Stimulated activated CD8-positive, alpha-beta memory T cell treated with anti-CD3 and anti-CD28 coated beads, Interleukin-15, amount 100 ng/mL, for 1 hour (primary cell): ENCODE results near the gene FAM162A.

Source experiments
- DNase-seq: peaks from one replicate; pipeline ENCODE4 v3.0.0-alpha.2; 2020; ENCODE audit warnings: low read depth

FAM162A gene

GRCh38 chr3:122389197-122389596, 5.2 kb downstream of the FAM162A start:
- DNase-seq, result no peak

GRCh38 chr3:122389892-122390291, 5.9 kb downstream of the FAM162A start:
- no peak for DNase-seq

GRCh38 chr3:122390665-122391064, 6.7 kb downstream of the FAM162A start:
- DNase-seq, result no peak

GRCh38 chr3:122391681-122392446, 7.9 kb downstream of the FAM162A start:
- no peak for DNase-seq

DNA sequence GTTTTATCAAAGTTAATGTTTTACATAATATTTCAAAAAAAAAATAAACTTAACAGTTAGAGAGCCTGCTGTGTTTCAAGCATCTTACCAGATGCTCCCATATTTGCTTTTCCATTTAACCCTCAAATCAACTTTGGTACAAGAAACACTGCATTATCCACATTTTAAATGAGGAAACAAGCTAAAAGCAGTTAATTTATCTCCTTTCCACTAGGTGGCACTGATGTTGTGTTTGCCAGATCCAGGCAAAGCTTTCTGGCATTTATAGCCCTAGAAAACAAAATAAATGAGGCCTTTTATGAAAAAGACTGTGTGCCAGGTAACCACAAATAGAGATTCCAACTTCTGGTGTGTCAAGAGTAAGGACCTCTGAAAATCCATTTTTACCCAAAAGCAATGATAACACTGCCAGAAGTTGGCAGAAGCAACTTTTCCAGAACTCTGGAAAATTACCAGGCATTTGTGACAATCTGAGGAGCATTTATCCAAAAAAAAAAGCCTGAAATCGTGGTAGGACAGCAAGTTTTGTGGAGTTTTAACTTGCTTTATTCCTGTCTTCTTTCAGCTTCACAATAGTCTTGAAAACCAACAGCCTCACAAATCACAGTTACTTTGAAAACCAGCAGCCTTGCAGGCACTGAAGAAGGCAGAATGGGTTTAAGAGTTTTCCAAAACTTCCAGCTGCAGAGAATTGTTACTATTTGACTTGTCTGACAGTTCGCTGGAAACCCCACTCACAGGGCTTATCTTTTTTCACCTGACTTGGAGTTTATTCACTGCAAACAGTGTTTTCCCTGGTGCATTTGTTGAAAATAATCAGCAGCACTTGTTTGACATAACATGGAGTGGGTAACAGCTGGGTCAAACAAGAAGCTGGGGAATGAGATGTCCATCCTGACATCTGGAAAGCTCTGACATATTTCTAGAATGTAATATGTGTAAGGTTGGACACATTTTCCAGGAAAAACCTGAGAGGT, 9.2 kb downstream of the FAM162A start:
- DNase-seq, result no peak

- DNase-seq, result no peak
These were observed 10.2 kb downstream of the FAM162A start for GRCh38 chr3:122394173-122394572.

- DNase-seq, result no peak
These were observed 11.6 kb downstream of the FAM162A start for GRCh38 chr3:122395582-122395981.

DNA sequence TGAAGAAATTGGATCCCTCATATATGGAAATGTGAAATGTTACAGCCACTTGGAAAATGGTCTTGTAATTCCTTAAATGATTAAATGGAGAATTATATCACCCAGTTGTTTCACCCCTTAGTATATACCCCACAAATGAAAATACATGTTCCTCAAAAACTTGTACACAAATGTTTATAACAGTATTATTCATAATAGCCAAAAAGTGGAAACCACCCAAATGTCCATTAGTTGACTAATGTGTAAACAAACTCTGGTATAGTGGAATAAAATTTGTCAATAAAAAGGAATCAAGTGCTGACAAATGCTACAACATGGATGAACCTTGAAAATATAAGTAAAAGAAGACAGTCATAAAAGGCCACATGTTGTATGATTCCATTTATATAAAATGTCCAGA, 12.5 kb downstream of the FAM162A start:
- DNase-seq, result no peak

- DNase-seq, result no peak
These were observed 13.2 kb downstream of the FAM162A start for GRCh38 chr3:122397201-122397600.

- DNase-seq, result no peak
These were observed 14.9 kb downstream of the FAM162A start for GRCh38 chr3:122398920-122399319.

GRCh38 chr3:122403489-122403888, 19.5 kb downstream of the FAM162A start:
- no peak for DNase-seq

DNA sequence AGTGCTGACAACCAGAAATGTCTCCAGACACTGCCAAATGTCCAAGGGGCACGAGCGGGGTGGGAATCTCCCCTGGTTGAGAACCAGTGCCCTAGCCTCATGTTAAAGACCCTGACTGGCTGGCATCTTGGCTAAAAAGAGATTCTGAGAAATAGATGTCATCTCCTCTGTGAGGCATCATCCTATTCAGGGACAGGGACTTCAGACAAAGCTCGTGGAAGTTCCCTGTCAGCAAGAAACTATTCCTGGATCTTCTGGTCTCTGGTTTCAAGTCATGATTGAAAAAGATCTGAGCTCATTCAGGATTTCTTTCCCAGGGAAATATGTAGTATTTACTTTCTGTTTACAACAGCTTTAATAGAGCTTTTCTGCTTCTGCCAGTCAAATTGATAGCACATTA, 21.0 kb downstream of the FAM162A start:
- no peak for DNase-seq

DNA sequence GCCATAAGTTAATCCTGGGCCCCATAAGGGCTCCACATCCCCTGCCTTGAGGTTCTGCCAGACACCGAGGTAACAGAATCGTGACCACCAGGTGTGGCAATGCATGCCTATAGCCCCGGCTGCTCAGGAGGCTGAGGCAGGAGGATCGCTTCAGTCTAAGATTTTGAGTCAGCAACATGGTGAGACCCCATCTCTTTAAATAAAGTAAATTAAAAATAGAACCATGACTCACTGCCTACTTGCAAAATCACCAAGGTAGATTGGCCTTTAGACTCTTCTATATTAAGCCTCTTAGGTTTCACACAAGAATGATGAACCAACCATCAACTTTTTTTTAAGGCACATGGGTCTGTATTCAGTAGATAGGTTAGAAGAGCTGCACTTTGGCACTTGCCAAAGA, 22.2 kb downstream of the FAM162A start:
- no peak for DNase-seq

DNA sequence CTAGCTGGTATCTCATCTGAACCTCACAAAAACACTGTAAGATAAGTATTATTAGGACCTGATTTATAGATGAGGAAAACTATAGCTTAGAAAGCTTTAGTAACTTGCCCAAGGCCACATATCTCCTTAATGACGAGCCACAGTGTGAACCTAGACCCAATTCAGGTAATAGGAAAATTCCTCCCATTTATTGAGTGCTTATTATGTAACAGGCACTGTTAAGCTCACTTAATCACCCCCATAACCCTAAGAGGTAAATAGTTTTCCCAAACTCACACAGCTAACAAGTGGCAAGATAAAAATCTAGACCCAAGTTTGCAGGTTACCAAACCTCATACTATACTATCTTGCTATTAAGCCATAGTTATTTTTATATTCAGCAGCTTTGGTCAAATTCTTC, 24.0 kb downstream of the FAM162A start:
- DNase-seq, result no peak

DNA sequence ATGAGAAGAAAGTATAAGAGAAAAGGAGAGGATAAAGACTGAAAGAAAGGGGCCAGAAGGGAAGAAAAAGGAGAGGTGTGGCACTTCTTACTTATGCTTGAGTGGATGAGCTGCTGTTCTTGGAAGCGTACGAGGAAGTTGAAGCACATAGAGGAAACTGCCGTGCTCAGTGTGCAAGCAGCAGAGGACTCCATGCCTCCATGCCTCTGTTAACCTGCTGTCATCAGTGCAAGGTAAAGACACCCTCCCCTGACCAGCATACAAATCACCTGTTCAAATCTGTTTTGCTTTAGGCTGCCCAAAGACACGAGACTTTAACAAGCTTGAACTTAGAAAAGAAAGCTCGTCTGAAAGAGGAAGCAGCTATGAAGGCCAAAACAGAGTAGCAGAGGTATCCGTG, 25.5 kb downstream of the FAM162A start:
- no peak for DNase-seq

GRCh38 chr3:122410111-122410510, 26.1 kb downstream of the FAM162A start:
- no peak for DNase-seq

GRCh38 chr3:122410639-122411038, 26.7 kb downstream of the FAM162A start:
- no peak for DNase-seq

DNA sequence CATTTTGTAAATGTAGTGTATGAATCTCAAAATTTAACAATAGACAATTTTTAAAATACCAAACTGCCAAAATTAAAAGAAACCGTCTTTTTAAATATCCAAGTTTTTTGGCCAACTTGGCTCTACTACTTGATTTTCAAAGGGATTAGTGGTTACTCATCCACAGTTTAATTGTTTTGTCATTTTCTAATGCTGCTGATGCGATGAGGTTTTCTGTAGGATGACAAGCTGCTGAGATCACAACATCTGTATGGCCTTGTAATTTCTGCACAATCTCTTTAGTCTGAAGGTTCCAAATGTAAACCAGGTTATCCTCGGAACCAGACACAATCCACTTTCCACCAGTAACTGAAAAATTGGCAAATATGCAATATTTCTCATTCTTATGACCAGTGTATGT, 30.4 kb downstream of the FAM162A start:
- DNase-seq, result no peak

DNA sequence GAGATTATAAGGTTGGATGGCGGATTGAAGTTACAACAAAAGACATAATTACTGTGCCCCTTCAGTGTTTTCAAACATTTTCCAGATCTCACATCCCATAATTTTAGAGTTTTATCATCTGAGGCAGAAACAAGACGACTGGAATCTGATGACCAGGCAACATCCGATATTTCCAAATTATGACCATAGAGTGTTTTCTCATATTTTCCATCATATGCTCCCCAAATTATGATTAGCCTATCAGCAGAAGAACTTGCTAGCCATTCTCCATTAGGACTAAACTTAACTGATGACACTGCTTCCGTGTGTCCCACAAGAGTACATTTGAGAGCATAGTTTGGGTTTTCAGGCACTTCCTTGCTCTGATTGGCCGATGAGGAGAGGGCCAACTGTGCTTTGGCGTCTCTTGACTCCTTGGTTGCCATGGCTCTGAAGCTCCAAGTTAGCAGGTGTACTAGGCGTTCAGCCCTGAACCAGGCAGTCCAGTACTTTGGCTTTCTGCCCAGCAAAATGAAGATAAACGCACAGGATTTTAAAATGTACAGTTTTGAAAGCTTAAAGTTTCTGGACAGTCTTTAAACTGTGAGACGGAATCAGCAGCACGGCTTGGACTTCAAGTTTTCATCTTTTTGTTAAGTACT, 31.2 kb downstream of the FAM162A start:
- DNase-seq, result no peak

DNA sequence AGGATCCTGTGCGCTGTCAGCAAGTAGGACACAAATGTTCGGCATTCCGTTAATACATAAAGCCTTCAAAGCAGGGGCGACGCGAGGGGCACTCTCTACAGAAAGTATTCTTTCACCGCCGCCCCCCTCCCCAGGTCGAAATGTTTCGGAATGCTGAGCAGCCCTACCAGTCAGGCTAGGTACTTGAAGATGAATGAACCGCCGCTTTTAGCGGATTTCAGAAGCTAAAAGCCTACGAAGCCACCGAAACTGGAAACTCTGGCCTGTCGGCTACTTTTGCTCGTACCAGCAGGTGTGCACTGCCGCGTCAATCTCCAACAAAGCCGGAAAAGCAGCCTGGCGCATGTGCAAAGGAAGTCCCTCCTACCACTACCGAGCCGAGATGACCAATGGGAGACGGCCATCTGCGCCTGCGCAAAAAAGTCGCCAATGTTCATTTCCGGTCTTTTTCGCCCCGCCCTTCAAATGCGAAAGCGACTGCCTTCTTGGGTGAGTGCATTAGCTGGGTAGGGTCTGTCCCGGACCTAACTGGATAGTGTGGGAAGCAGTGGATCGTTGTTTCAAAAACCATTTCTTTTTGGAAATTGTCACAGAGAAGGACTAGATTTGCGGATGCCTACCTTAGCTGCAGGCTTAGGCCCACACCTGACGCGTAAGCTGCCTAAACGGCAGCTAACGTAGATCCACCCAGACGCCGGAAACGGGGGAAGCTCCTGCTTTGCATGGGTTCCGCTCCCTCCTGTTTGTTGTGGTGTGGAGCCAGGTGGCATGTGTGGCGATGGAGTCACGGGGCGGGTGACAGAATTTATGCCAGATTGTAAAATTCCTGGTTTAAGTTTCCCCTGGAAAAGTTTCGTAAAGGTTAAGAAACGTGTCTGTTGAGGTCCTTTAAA, 32.0 kb downstream of the FAM162A start, which contains the start of gene WDR5B:
WDR5B (minus strand) TSS at position 301 of the 893 bp plus-strand sequence. CDS start 534 bp downstream, outside the sequence.
- DNase-seq, result peak; percentile 98

GRCh38 chr3:122416966-122417365, 33.0 kb downstream of the FAM162A start:
- DNase-seq, result no peak
